Choroid plexus epithelial cell (primary cell): ENCODE measurements around the gene FOXO6.

Experiments
- DNase-seq: peaks from one replicate; pipeline ENCODE4 v3.0.0-alpha.2; 2010; ENCODE audit warnings: low read depth
- H3K4me3 ChIP-seq: 2 replicates; pipeline ENCODE4 v1.5.1; 2011; ENCODE audit warnings: low read depth, mild to moderate bottlenecking, control low read depth, low read length, moderate library complexity
- TF ChIP-seq, protein P1 (sequence below): conservative IDR thresholded peaks from 2 replicates; pipeline ENCODE4 v1.5.1; 2011; ENCODE audit warnings: low read depth, mild to moderate bottlenecking, control low read depth, inconsistent platforms, low read length, moderate library complexity

Gene FOXO6

DNA sequence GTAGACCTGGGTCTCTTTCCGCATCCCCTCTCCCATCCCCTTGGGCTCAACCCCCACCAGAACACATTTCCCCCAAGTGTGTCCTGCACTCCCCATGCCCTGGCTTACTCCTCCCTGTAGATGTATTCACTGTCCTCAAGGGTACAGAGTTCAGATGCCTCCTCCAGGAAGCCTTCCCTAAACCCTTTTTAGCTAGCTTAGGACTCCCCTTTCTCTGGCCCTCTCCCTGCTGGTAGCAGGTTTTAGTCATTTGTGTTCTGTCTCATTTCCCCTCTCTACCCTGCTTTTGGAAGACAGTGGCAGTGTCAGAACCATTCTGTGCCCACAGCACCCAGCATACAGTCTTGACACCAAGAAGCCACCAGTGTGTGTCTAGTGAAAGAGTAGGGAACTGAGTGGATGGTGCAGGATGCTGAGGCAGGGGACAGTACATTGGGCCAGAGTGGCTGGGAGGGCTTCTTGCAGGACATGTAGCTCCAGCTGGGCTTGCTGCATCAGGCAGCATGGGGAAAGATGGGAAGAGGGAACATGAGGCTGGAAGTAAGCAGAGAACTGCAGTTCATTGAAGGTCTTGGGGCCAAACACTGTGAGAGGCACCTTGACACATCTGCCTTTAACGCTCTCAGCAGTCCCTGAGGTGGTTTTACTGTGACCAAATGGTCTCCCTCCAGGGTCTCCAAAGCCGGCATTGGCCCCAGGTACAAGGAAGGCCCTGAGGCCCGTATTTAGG lies 2.5 kb downstream of the FOXO6 start:
- TF ChIP-seq, protein P1, sequence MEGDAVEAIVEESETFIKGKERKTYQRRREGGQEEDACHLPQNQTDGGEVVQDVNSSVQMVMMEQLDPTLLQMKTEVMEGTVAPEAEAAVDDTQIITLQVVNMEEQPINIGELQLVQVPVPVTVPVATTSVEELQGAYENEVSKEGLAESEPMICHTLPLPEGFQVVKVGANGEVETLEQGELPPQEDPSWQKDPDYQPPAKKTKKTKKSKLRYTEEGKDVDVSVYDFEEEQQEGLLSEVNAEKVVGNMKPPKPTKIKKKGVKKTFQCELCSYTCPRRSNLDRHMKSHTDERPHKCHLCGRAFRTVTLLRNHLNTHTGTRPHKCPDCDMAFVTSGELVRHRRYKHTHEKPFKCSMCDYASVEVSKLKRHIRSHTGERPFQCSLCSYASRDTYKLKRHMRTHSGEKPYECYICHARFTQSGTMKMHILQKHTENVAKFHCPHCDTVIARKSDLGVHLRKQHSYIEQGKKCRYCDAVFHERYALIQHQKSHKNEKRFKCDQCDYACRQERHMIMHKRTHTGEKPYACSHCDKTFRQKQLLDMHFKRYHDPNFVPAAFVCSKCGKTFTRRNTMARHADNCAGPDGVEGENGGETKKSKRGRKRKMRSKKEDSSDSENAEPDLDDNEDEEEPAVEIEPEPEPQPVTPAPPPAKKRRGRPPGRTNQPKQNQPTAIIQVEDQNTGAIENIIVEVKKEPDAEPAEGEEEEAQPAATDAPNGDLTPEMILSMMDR, result no peak
- DNase-seq, result no peak
- H3K4me3 ChIP-seq, result no peak overlapping the region

DNA sequence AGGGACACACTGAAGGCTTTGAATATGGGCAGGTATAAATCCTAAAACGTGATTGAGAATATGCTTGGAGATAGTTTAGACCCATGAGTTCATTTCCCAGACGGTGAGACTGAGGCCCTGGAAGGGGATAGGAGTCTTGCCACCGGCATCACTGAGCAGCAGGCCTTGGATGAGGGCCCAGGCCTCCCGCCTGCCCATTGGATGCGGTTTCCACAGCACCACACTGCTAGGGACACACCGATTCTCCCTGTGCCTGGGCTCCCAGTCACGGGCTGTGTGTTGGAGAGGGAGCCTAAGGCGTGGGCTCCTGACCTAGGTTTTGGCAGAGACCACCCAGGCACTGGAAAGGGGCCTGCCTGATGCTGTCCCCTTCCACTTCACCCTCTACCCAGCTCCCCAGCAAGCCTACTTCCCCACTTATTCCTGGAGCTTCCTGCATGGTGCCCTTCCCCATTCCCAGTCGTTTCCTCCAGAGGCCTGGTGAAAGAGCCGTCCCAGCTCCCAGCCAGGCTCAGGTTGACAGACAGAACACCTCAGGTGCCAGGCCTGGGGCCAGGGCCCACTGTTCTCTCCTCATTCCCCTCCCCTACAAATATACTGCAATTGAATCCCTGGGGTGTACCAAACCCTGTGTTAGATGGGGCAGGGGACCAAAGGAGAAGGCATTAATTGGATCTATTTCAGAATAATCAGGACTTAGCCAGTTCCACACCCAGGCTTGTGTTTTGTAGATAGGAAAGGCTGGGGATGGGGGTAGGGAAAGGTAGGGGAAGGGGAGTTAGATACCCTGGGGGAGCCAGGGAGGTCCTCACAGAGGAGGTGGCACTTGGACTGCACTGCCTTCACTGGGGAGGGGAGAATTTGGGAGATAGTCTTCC lies 3.4 kb downstream of the FOXO6 start:
- H3K4me3 ChIP-seq, result no peak overlapping the region
- TF ChIP-seq, protein P1, result no peak
- no peak for DNase-seq

DNA sequence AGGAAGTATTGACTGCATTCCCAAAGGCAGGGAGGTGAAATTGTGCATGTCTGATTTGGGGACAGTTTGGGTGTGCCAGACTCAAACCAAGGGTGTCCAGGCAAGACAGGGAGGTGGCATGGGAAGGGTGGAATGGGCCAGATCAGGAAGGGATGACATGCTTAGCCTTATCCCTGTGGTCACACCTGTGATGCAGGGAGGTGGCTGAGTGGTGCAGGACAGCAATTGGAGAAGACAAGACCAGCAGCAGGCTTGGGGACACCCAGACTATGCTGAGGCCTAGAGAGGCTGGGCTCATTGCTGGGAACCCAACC lies 4.0 kb downstream of the FOXO6 start:
- no peak for DNase-seq
- TF ChIP-seq, protein P1, result no peak
- no peak overlapping the region for H3K4me3 ChIP-seq

DNA sequence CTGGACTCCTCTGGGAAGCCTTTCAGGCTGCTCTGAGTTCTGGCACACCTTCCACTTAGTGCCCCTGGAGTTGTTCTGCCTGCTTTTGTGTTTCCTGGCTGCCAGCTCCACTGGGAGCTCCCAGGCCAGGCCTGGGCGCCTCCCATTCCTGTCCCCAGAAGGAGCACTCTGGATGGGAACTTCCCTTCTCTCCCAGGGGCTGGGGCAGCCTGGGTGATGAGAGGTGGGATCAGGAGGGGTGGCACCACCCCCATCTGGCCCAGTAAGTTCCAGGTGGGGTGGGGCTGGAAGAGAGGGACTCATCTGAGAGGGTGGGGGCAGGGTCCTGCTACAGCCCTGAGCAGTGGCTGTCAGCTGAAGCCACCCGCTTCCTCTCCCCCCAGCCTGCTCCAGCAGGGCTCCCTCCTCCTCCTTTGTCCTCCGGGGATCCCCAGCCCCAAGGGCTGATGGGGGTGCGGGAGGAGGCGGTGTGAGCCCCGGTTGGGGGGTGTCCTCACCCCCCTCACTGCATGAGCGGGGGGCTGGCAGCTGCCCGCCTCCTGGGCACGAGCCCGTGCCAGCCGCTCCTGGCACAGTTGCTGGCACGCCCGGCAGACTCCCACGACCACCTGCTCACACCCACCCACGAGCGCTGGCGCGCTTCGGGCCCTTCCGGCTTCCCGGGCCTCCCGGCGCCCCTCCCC lies 4.7 kb downstream of the FOXO6 start:
- DNase-seq, result no peak
- H3K4me3 ChIP-seq, result no peak overlapping the region
- TF ChIP-seq, protein P1, result no peak

DNA sequence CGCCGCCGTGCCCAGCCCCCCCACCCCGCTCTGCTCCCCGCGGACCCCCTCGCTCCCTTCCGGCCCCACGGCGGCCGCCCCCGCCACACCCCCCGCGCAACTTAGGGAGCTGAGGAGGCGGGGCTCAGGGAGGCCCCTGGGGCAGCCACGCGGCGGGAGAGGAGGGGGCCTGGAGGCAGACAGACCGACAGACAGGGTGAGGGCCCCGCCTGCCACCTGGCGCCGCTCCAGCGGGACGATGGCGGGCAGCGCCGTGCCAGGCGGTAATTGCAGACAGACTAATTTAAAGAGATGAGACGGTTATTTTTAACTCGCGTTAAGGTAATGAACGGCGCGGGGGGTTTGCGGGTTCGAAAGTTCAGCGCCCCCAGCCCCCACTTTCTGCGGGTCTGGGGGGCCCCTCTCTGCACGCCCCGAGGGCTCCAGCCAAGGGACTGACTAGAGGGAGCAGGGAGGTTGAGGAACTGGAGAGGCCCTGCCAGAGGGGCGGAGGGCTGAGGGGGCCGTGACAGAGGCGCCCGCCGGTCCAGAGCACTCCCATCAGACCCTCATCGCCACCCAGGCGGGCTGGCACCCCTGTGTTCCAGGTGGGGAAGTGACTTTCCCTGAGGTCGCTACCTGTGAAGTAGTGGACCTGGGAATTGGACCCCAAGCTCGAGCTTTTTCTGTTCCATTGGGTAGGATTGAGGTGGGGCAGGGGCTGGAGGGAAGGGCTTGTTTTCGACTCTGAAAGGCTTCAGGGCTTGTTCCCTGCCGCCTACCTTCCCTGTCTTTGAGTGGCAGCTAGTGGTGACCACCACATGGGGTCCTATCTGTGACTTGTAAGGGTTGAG lies 5.4 kb downstream of the FOXO6 start:
- DNase-seq, result no peak
- H3K4me3 ChIP-seq, result peak overlapping the region; percentile 29
- TF ChIP-seq, protein P1, result no peak

DNA sequence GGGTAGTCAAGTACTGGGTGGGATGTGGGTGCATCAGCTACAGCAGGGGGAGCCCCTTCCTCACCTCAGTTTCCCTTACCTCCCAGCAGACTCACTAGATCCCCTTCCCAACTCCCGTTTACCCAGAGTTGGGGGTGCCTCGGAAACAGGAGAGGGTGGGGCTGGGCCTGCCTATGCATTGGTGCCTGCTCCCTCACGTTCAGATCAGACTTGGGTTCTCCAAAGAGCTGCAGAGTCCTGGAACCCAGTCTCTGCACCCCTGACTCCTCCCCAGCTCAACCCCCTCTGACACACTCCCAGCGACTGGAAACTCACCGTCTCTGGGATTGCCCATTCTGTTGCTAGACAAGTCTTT lies 6.0 kb downstream of the FOXO6 start:
- no peak overlapping the region for H3K4me3 ChIP-seq
- TF ChIP-seq, protein P1, result no peak
- no peak for DNase-seq
